ENCODE data around the gene TVP23B. TPM values are rescaled to one million over a fixed set of nuclear protein-coding genes. Genes with fewer than 3 reads are reported as not detected.
"Not testable (repeated sequence)": the region's sequence is repeated elsewhere in the genome, so short reads cannot be mapped to it uniquely, and the experiment has no call there.

The TVP23B gene
- total RNA-seq, 6 experiments from 2014 or later, result 50.0 to 65.2 (median 59.6) TPM

GRCh38 chr17:18757368-18758044 is 23.5 kb upstream of the TVP23B start:
- H3K4me1 Mint-ChIP-seq (ENCODE audit: low read depth); H3K9me3 Mint-ChIP-seq: not testable (repeated sequence)

GRCh38 chr17:18758344-18758743 is 22.6 kb upstream of the TVP23B start:
- not testable (repeated sequence) for H3K9me3 Mint-ChIP-seq; H3K27ac Mint-ChIP-seq; DNase-seq; H3K36me3 Mint-ChIP-seq (ENCODE audit: low read depth); H3K4me3 Mint-ChIP-seq; H3K4me1 Mint-ChIP-seq (ENCODE audit: low read depth); H3K27me3 Mint-ChIP-seq (ENCODE audit: insufficient read depth)

More at GRCh38 chr17:18757368-18758044, 23.5 kb upstream of the TVP23B start:
- not testable (repeated sequence) for H3K36me3 Mint-ChIP-seq (ENCODE audit: low read depth); DNase-seq; H3K27ac Mint-ChIP-seq; H3K27me3 Mint-ChIP-seq (ENCODE audit: insufficient read depth); H3K4me3 Mint-ChIP-seq

GRCh38 chr17:18760221-18760620 is 20.8 kb upstream of the TVP23B start:
- H3K4me3 Mint-ChIP-seq; DNase-seq; H3K4me1 Mint-ChIP-seq (ENCODE audit: low read depth); H3K27ac Mint-ChIP-seq; H3K27me3 Mint-ChIP-seq (ENCODE audit: insufficient read depth); H3K9me3 Mint-ChIP-seq; H3K36me3 Mint-ChIP-seq (ENCODE audit: low read depth): not testable (repeated sequence)

- not testable (repeated sequence) for H3K36me3 Mint-ChIP-seq (ENCODE audit: low read depth); H3K27ac Mint-ChIP-seq; H3K9me3 Mint-ChIP-seq; DNase-seq; H3K4me1 Mint-ChIP-seq (ENCODE audit: low read depth); H3K4me3 Mint-ChIP-seq
- H3K27me3 Mint-ChIP-seq (ENCODE audit: insufficient read depth), result peaks cover 22% of the 10 kb centered on the region
These were observed 10.4 kb upstream of the TVP23B start for GRCh38 chr17:18770572-18770971.

- not testable (repeated sequence) for H3K36me3 Mint-ChIP-seq (ENCODE audit: low read depth); H3K27ac Mint-ChIP-seq; H3K9me3 Mint-ChIP-seq; DNase-seq; H3K4me3 Mint-ChIP-seq; H3K4me1 Mint-ChIP-seq (ENCODE audit: low read depth)
- peaks cover 22% of the 10 kb centered on the region for H3K27me3 Mint-ChIP-seq (ENCODE audit: insufficient read depth)
These were observed 9.9 kb upstream of the TVP23B start for GRCh38 chr17:18771066-18771465.

GRCh38 chr17:18772471-18772870 is 8.5 kb upstream of the TVP23B start:
- Mint-ChIP-seq H3K27me3 (ENCODE audit: insufficient read depth) (peaks cover 21% of the 10 kb centered on the region), H3K9me3 (no peaks in the 10 kb centered on the region), H3K4me1 (ENCODE audit: low read depth) (peaks cover 5% of the 10 kb centered on the region; the same call in 1 of the 2 replicates), H3K36me3 (ENCODE audit: low read depth) (no peaks in the 10 kb centered on the region), H3K4me3 (peak overlapping the region; percentile 11; the same call in 1 of the 2 replicates), H3K27ac (no peak overlapping the region)
- no peak for TF ChIP-seq CTCF (IDR thresholded peaks at IDR 0.05)
- no peak for DNase-seq

- DNase-seq; H3K27me3 Mint-ChIP-seq (ENCODE audit: insufficient read depth); H3K9me3 Mint-ChIP-seq: not testable (repeated sequence)
- Mint-ChIP-seq H3K4me1 (ENCODE audit: low read depth) (peaks cover 25% of the 10 kb centered on the region), H3K4me3 (peak overlapping the region; percentile 84), H3K27ac (peak overlapping the region; percentile 79), H3K36me3 (ENCODE audit: low read depth) (peaks cover 22% of the 10 kb centered on the region)
These were observed 822 bp downstream of the TVP23B start for GRCh38 chr17:18781805-18782204.

- peaks cover 26% of the 10 kb centered on the region for H3K4me1 Mint-ChIP-seq (ENCODE audit: low read depth)
- not testable (repeated sequence) for DNase-seq; H3K27ac Mint-ChIP-seq; H3K9me3 Mint-ChIP-seq; H3K27me3 Mint-ChIP-seq (ENCODE audit: insufficient read depth); H3K4me3 Mint-ChIP-seq
- H3K36me3 Mint-ChIP-seq (ENCODE audit: low read depth), result peaks cover 27% of the 10 kb centered on the region
These were observed 5.0 kb downstream of the TVP23B start for GRCh38 chr17:18785933-18786332.

GRCh38 chr17:18786890-18787289 is 5.9 kb downstream of the TVP23B start:
- H3K36me3 Mint-ChIP-seq (ENCODE audit: low read depth), result peaks cover 27% of the 10 kb centered on the region
- not testable (repeated sequence) for H3K27ac Mint-ChIP-seq; DNase-seq; H3K9me3 Mint-ChIP-seq; H3K27me3 Mint-ChIP-seq (ENCODE audit: insufficient read depth); H3K4me3 Mint-ChIP-seq
- H3K4me1 Mint-ChIP-seq (ENCODE audit: low read depth), result peaks cover 26% of the 10 kb centered on the region

GRCh38 chr17:18791402-18791801 is 10.4 kb downstream of the TVP23B start:
- H3K4me1 Mint-ChIP-seq (ENCODE audit: low read depth), result peaks cover 28% of the 10 kb centered on the region
- not testable (repeated sequence) for H3K27ac Mint-ChIP-seq; H3K27me3 Mint-ChIP-seq (ENCODE audit: insufficient read depth); H3K4me3 Mint-ChIP-seq; H3K36me3 Mint-ChIP-seq (ENCODE audit: low read depth); H3K9me3 Mint-ChIP-seq
- peak; percentile 23 for DNase-seq
- peak; percentile 34; the same call in 1 of the 2 replicates for TF ChIP-seq CTCF (IDR thresholded peaks at IDR 0.05)

- peak; percentile 31 for DNase-seq
- Mint-ChIP-seq H3K27ac (peak overlapping the region; percentile 73), H3K4me1 (ENCODE audit: low read depth) (peaks cover 22% of the 10 kb centered on the region)
- not testable (repeated sequence) for H3K27me3 Mint-ChIP-seq (ENCODE audit: insufficient read depth); H3K9me3 Mint-ChIP-seq; H3K36me3 Mint-ChIP-seq (ENCODE audit: low read depth); H3K4me3 Mint-ChIP-seq
These were observed 13.9 kb downstream of the TVP23B start for GRCh38 chr17:18794841-18795240.

- Mint-ChIP-seq H3K36me3 (ENCODE audit: low read depth) (peaks cover 11% of the 10 kb centered on the region; the same call in 1 of the 2 replicates), H3K4me1 (ENCODE audit: low read depth) (peaks cover 22% of the 10 kb centered on the region)
- not testable (repeated sequence) for H3K9me3 Mint-ChIP-seq; DNase-seq; H3K4me3 Mint-ChIP-seq; H3K27ac Mint-ChIP-seq; H3K27me3 Mint-ChIP-seq (ENCODE audit: insufficient read depth)
These were observed 15.9 kb downstream of the TVP23B start for GRCh38 chr17:18796887-18797286.

All from HFFc6 (cell line).